GM19324 (cell line): ENCODE measurements around the gene MYCBP2.
"Not testable (repeated sequence)": the region's sequence is repeated elsewhere in the genome, so short reads cannot be mapped to it uniquely, and the experiment has no call there.

Experiments
- ATAC-seq: cut with Tn5 transposase; IDR thresholded peaks from one replicate; pipeline ENCODE4 v1.9.1; 2021; ENCODE audit warnings: mild to moderate bottlenecking, moderate library complexity; ENCODE audit not compliant: unreplicated experiment, low FRiP score

The MYCBP2 gene

GRCh38 chr13:77040835-77041234 is 286.1 kb downstream of the MYCBP2 start:
- no peak for ATAC-seq

- no peak for ATAC-seq
Observed at GRCh38 chr13:77040076-77040475, 286.8 kb downstream of the MYCBP2 start.

GRCh38 chr13:77038907-77039480 is 287.9 kb downstream of the MYCBP2 start:
- ATAC-seq = no peak

GRCh38 chr13:77036279-77036678 is 290.6 kb downstream of the MYCBP2 start:
- ATAC-seq = no peak

- ATAC-seq = no peak
Observed at GRCh38 chr13:77034881-77035280, 292.0 kb downstream of the MYCBP2 start.

GRCh38 chr13:77033717-77034302 is 293.1 kb downstream of the MYCBP2 start:
- no peak for ATAC-seq

- ATAC-seq = no peak
Observed at GRCh38 chr13:77031656-77032243, 295.1 kb downstream of the MYCBP2 start.

- no peak for ATAC-seq
Observed at GRCh38 chr13:77029436-77029835, 297.5 kb downstream of the MYCBP2 start.

- no peak for ATAC-seq
Observed at GRCh38 chr13:77028202-77028601, 298.7 kb downstream of the MYCBP2 start.

GRCh38 chr13:77026861-77027621 is 299.9 kb downstream of the MYCBP2 start, which contains the start of gene FBXL3:
FBXL3 (minus strand) TSS chr13:77027159; CDS start chr13:77021860, 5,299 bp downstream.
- peak; percentile 82 for ATAC-seq

GRCh38 chr13:77026255-77026860 is 300.5 kb downstream of the MYCBP2 start:
- ATAC-seq = peak; percentile 68

- ATAC-seq = no peak
Observed at GRCh38 chr13:77022341-77022740, 304.6 kb downstream of the MYCBP2 start.

GRCh38 chr13:77019756-77020155 is 307.1 kb downstream of the MYCBP2 start:
- no peak for ATAC-seq

- ATAC-seq = no peak
Observed at GRCh38 chr13:77016888-77017623, 309.8 kb downstream of the MYCBP2 start.

- ATAC-seq = no peak
Observed at GRCh38 chr13:77016251-77016812, 310.6 kb downstream of the MYCBP2 start.

GRCh38 chr13:77014906-77015685 is 311.8 kb downstream of the MYCBP2 start:
- ATAC-seq = no peak

- ATAC-seq = no peak
Observed at GRCh38 chr13:77013853-77014542, 312.9 kb downstream of the MYCBP2 start.

- ATAC-seq = not testable (repeated sequence)
Observed at GRCh38 chr13:77009719-77010118, 317.2 kb downstream of the MYCBP2 start.

GRCh38 chr13:77009011-77009410 is 317.9 kb downstream of the MYCBP2 start:
- no peak for ATAC-seq
